CD4-positive, alpha-beta T cell treated with Interleukin-1 beta for 1 hour (primary cell): Measurements from ENCODE around the gene SEMA6D.
"Not testable (repeated sequence)": the region's sequence is repeated elsewhere in the genome, so short reads cannot be mapped to it uniquely, and the experiment has no call there.

Source experiments
- DNase-seq, 2 donors: peaks; one replicate each; pipeline ENCODE4 v3.0.0-alpha.2; 2020 to 2022

SEMA6D gene

DNA sequence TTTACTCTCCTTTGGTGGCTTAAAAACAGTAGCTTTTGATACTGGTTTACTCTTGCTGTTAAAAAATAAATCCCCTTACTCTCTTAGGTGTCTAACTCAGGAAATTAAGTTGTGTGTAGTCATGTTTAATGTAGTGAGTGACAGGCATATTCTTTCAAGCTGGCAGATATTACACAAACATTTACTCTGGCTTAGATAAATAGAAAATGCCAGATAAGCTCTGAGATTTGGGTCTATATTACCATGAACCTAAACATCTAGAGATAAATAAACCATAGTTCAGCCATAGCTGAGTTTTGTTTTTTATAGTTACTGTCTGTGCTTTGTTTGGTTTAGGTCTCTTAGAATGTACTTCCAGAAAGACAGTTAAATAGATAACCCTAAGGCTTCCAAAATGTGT is 2.4 kb downstream of the SEMA6D start:
- DNase-seq: no peak

DNA sequence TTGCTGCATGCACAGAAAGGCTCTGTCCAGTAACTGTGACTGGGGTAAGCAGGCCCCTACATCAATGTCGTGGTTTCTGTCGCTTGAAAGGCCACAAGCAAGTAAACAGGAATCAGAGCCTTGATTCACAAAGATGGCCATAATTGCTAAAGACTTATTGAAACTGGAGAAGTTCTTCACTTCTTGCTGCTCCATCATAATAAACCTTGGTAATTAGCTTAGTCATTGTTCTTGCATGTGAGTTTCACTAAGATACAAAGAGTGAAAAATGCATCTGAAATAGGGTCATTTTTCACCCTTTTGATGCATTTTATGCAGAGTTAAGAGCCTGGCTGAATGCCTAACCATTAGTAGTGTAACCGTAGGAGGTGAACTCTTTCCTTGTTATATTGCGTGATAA is 3.2 kb downstream of the SEMA6D start:
- no peak for DNase-seq

GRCh38 chr15:47721676-47722075 is 4.4 kb downstream of the SEMA6D start:
- DNase-seq: no peak

GRCh38 chr15:47724346-47724745 is 7.0 kb downstream of the SEMA6D start:
- no peak for DNase-seq

DNA sequence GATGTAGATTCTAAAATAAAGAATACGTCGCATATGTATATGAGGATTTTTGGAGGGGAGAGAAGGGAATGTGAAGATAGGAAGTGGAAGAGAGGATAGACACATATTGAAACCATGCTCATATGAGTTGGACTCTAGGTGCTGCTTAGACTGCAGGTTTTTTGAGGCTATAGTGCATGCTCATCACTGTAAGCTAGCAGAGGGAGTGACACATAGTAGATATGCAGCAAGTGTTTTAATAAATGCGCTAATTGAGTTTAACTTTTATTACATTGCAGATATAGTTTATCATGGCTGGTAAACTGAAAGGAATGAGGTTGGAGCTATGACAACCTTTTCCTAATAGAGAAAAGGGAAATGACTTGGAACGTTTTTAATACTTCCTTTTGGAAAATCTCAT is 7.7 kb downstream of the SEMA6D start:
- DNase-seq: no peak

GRCh38 chr15:47725906-47726305 is 8.6 kb downstream of the SEMA6D start:
- no peak for DNase-seq

- DNase-seq: no peak
These were observed 9.1 kb downstream of the SEMA6D start for GRCh38 chr15:47726399-47726823.

- no peak for DNase-seq
These were observed 9.8 kb downstream of the SEMA6D start for GRCh38 chr15:47727137-47727536.

GRCh38 chr15:47727676-47728075 is 10.4 kb downstream of the SEMA6D start:
- DNase-seq: no peak

DNA sequence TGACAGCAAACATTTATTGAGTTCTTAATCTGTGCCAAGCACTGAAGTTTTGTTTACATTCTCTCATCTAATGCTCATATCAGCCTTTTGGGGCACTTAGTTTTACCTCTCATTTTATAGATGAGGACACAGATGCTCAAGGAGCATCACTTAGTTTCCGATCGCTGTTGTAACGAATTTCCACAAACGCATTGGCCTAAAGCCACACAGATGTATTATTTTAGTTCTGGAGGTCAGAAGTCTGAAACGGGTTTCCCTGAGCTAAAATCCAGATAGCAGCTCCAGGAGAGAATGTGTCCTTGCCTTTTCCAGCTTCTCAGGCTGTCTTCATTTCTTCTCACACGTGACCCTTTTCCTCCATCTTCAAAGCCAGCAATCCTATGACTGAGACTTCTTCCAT is 11.1 kb downstream of the SEMA6D start:
- no peak for DNase-seq

- no peak for DNase-seq
These were observed 11.6 kb downstream of the SEMA6D start for GRCh38 chr15:47728886-47729285.

DNA sequence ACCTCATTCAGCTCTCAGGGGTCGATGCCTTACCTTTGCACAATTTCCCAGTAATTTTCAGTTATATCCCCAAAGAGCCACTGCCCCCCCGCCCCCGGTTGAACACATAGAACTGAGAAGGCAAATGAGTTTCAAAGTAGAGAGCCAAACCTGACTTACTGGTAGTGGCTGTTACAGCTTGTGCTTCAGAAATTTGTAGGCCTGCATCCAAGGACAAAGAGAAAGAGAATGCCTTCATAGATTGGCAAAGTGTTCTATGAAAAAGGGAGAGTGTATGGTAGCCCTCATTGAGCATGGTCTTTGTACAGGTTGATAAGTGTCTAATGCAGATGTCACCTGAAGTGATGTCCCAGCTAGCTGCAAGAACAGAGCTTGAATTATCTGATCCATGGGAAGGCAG is 13.9 kb downstream of the SEMA6D start:
- DNase-seq: no peak

DNA sequence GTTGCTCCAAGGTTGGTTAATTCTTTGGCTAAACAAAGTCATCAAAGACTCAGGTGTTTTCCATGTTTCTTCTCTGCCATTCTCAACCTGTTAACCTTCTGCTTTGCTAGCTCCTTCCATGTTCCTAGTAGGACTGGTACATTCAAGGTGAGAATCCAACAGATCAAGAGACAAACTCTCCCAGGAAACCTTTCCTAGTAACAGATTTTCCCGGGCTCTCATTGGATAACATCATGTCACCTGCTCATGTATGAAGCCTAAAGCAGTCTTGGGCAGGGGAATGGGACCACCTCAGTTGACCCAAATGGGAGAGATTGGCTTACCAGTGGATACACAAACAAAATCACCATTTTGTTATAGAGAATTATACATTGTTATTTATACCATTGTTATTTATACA is 14.9 kb downstream of the SEMA6D start:
- DNase-seq: no peak

- DNase-seq: no peak
These were observed 15.8 kb downstream of the SEMA6D start for GRCh38 chr15:47733085-47733484.

- no peak for DNase-seq
These were observed 19.0 kb downstream of the SEMA6D start for GRCh38 chr15:47736143-47736786.

DNA sequence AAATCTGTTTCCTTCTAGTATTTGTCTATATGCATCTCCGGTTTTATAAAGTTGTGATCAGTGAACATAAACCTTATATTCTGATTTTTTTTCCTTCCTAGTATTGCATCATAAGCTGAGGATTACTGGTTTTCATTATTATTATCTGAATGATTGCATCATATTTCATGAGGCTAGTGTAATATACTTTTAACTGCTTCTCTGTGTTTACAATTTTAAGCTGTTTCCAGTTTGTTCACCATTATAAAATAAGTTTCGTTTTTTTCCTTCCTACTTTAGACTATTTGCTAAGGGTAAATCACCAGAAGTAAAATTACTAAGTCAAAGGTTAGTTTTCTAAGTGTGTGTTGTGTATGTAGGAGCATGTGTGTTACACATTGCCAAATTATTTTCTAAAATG is 20.2 kb downstream of the SEMA6D start:
- DNase-seq: no peak

- not testable (repeated sequence) for DNase-seq
These were observed 21.0 kb downstream of the SEMA6D start for GRCh38 chr15:47738144-47738825.

DNA sequence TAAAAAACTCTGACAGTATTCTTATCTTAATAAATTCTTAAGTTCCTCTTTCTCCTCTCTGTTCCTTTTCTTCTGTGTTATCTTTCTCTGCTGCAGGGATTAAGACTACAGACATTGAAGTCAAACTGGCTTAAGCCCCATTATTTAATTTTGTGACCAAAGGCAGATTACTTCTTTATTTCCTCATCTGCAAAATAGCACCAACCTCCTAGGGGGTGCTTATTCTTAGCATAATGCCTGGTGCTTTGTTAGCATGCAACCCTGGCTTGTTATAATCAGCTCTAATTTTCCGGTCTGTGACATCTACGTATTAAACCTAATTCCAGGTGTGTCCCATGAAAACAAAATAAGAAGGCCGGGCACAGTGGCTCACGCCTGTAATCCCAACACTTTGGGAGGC is 23.8 kb downstream of the SEMA6D start:
- DNase-seq: no peak

DNA sequence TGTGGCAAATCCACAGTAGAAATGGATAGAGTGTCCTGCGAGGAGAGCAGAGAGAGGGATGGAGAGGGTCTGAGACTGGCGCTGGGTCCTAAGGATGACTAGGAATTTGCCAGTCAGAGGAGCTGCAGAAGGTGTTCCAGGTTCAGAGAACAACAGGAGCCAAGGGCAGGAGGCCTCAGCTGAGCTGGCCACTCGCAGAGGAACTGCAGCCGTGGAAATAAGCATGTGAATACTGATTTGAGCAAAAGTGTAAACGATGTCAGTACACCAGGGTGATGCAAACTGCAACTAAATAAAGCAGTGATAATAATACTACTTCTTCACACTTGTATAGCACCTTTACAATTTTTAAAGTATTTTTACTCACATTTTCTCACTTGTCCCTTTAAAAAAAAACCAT is 24.6 kb downstream of the SEMA6D start:
- no peak for DNase-seq

DNA sequence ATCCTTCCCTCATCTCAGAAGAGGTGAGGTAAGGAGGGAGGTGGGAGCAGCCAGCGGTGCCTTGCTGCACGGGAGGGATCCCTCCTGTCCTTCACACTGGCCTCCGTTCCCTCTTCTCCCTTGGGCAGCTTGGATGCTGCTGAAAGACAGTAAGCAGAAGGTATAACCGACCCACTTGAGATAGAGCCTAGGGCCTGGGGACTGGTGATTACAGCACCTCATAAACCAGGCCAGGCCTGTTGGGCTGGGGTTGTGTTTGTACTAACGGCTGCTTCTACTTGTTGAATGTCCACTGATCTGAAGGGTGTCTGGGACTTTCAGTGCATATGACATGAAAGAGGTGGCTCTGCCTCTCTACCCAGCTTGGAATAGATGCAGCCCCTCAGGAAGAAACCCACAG is 25.0 kb downstream of the SEMA6D start:
- no peak for DNase-seq

DNA sequence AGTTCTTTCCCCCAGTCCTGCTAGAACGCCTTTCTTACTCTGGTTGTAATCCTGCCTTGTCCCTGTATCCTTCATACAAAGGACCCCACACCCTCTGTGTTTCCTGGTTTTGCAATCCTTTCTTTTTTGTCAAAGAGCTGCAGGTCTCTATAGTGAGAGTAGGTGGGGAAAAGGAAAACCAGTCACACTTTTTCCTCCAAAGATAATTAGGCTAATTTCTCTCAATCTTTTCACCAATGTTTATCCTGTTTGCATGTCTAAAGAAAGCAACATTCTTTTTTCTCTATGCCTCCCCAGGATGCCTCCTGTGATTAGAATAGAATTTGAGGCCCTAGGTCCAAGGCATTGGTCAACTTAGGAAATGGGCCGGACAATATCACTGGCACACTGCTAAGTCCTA is 25.4 kb downstream of the SEMA6D start:
- DNase-seq: no peak

- DNase-seq: no peak
These were observed 26.1 kb downstream of the SEMA6D start for GRCh38 chr15:47743385-47743784.

DNA sequence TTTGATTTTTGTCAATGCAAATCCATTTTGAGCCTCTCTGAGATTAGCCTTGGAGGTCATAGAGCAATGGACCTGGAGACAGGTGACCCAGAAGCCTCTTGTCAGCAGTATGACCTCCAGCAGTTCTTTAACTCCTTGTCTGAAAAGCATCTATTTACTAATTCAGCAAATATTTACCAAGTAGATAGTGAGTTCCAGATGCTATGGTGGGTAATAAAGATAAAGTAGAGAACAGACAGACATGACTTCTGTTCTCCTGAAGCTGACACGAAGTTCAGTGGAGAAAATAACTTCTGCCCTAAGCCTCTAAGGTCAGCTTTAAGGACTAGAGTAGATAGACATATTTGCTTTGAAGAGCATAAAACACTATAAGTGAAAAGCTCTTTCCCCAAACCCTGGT is 26.6 kb downstream of the SEMA6D start:
- no peak for DNase-seq

GRCh38 chr15:47744496-47744895 is 27.2 kb downstream of the SEMA6D start:
- DNase-seq: no peak

DNA sequence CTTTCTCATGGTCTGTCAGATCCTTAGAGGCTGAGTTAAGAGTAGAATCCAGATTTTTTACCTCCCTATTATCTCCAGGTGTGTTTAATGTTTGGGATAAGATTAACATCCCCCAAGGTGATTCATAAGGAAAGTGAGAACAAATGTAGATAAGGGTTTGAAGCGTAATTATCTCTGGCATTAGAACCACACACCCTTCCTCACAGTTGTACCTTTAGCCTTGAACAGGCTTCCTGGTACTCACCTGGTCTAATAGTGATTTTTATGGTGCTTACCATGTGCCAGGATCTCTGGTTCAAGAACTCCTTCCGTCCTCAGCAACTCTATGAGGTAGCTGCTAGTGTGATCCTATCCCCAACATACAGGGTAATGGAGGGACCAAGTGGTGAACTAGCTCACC is 27.7 kb downstream of the SEMA6D start:
- no peak for DNase-seq
